LNCAP (cell line): ENCODE measurements around the gene SPATC1L.

ENCODE experiments used
- TF ChIP-seq, protein P1 (sequence below): fragments of 450-650 bp; IDR thresholded peaks from 2 replicates; pipeline ENCODE4 v1.5.1; 2017; ENCODE audit warnings: mild to moderate bottlenecking

Gene SPATC1L

DNA sequence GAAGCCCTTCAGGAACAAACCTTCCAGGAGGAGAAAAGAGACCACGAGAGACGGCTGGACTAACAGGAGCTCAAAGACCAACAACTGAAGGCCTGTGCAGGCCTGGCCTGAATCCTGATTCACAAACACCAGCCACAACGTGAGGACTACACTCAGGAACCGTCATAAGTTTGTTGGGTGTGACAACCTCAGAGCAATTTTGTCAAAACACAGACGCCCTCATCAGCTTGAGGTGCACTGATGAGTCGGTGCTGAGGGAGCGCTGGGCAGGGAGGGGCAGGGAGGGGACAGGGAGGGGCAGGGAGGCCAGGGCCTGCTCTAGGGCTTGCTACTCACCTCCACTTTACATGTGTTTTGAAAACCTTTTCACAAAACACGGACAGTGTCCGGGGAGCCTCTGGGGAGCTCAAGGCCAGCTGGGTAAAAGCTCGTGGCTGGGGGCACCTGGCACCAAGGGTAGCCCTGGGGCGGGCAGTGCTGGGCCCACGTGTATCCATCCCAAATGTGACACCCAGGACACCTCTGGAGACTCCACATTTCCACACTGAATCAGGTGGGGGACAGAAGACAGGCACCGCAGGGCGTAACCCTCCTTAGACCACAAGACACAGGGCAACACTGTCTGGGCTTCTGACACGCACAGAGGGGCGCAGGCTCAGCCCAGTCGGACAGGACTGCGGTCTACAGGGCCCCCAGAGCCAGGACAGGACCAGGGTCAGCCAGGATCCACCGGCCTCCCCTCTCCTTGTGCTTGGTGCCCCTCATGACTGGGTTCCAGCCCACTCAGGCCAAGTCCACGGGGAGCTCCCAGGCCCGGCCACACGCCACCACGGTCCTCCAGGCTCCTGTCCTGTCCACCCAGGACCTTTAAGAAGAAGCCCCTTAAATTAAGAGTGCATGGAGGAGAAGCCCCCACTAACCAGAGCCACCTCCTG, 27.8 kb upstream of the SPATC1L start:
- TF ChIP-seq, protein P1, sequence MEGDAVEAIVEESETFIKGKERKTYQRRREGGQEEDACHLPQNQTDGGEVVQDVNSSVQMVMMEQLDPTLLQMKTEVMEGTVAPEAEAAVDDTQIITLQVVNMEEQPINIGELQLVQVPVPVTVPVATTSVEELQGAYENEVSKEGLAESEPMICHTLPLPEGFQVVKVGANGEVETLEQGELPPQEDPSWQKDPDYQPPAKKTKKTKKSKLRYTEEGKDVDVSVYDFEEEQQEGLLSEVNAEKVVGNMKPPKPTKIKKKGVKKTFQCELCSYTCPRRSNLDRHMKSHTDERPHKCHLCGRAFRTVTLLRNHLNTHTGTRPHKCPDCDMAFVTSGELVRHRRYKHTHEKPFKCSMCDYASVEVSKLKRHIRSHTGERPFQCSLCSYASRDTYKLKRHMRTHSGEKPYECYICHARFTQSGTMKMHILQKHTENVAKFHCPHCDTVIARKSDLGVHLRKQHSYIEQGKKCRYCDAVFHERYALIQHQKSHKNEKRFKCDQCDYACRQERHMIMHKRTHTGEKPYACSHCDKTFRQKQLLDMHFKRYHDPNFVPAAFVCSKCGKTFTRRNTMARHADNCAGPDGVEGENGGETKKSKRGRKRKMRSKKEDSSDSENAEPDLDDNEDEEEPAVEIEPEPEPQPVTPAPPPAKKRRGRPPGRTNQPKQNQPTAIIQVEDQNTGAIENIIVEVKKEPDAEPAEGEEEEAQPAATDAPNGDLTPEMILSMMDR = no peak

DNA sequence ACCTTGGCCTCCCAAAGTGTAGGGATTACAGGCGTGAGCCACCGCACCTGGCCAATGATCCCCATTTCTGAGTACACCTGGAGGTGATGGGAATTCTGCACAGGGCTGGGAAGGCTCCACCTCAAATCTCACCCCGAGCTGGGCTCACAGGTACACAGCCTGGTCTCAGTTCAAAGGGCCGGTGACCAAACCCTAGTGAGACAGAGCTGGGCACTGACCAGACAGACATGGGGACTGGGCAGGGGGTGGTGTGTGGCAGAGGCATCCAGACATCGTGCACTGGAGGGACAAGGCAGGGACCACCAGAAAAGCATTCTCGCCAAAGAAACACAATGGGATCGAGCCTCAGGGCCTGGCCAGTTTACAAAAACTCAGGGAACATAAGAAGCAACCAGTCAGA, 27.1 kb upstream of the SPATC1L start:
- TF ChIP-seq, protein P1 = no peak

DNA sequence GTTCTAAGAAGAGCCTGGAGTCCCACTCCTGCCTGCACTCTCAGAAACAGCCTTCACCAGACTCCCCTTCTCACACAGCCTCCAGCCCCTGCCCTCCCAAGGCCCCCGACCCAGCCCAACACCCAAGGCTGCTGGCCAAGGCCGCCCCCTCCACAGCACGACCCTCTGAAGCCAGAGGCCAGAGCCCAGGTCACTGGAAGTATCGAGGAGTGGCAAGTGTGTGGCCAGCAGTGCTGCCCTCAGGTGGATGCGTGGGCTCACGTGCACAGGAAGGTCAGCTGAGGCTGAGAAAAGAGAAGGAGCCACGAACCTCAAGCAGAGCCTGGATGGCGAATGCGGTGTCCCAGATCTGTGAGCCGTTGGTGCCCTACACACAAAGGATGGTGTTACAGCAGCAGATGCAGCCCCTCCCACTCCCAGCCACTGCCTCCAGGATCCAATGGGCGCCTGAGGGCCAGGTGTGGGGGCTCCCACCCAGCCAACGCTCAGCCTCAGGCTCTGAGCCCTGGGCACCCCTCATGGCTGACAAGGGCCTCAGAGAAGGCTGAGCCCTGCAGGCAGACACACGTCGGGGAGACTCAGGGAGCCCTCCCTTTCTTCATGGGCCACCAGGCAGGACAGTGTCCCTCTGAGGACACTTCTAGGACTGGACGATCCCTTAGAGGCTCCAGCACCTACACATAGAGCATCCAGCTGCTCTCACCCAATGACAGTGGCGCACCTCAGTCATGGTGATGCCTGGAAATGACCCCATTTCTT, 26.3 kb upstream of the SPATC1L start:
- TF ChIP-seq, protein P1 = no peak

DNA sequence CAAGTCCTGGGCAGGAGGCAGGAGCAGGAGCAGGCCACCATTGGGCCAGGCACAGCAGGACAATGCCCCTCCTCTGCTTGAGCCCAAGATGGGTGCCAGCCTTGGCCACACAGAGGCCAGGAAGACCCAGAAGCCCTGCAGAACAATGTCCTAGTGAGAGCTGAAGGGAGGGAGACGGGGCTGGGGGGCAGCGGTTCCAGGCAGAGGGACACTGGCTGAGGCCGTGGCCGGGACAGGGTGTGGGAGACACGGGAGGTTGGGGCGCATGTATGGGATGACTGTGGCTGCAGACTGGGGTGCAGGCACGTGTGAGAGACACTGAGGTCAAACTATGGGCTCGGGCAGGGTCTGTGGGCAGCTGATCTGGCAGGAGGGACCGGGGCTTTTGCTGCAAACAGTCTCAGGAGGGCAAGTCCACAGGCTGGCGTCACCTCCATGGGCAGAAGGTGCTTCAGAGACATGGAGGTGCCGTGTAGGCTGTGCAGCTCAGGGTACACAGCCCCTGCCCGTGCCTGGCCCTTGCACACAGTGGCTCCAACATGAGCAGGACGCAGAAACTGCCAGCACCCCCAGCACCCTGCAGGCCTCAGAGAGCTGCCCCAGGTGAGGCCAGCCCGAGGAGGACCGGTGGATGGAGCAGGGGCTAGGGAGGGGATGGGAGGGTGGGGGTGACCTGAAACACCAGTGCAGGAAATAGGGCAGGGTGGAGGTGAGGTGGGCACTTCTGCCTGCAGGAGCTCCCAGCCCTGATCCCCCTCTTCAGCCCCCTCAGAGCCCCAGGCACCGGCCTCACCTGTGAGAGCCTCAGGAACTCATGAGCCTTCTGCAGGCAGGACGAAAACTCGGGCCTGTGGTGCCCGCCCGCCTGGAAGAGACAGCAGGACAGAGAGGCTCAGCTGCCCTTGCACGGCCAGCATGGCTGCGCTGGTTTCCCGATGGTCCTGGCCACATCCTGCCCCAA, 24.8 kb upstream of the SPATC1L start:
- TF ChIP-seq, protein P1 = no peak

DNA sequence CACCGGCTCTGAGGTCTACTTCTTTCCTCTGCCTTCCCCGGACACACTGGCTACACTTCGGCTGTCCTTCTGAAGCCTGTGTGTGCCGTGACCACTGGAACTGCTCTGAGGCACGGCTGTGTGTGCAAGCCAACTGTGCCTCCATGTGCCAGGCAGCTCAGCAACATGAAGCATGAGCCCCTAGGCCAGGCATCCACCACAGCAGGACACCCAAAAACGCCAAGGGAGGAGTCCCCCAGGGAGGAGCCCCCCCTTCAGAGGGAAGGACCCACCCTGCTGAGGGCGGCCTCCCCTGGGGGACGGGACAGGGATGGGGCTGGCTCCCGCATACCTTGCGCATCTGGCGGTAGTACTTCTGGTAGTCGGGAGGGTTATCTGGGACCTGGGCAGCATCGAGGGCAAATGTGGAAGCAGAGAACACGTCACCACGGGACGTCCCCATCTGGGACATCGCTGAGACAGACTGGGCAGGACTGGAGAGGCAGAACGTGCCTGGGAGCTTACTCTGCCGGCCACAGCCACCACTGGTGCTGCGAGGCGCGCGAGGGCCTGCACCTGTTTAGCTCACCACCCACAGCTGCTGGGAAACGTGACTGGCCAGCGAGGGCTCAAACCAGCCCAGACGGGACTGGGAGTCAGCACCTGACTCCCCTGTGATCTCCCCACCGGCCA, 23.8 kb upstream of the SPATC1L start:
- TF ChIP-seq, protein P1 = no peak

DNA sequence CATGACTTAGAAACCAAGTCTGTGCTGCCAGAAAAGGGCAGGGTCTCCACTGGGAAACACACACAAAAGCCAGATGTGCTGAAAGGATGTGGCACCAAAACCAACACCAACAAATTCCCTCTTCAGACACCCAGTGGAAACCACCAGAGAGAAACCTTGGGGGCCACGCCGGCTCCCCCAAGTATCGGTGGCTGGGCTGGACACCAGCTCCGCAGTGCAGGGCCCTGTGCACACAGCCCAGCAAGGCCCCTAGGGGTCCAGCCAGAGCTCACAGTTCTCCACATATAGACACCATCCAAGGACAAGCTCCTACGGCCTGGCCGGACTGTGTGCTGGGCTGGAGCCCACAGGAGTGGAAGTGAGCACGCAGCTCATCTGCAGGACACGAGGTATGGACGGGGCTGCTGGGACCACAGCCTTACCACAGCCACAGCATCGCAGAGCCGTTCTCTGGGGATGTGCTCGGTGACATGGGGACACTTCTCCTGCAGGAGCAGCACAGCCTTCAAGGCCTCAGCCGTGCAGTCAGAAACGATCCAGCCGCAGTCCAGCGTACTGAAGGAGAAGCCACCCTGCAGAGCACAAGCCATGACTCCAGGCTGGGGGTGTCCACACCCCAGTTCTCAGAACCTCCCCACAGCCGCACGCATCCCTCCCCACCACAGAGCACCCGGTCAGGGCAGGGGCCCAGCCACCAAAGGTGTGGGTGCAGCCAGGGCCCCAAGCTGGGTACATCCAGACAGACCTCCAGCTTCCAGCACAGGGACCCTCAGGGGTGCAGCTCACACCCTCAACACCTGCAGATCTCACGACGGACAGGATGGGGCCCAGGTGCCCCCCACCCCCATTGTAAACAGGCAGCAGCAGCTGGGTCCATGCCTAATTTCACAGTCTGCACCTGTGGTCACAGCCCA, 23.0 kb upstream of the SPATC1L start:
- TF ChIP-seq, protein P1 = no peak
